HCT116 (cell line): Measurements from ENCODE around the gene FITM1. TPM values are rescaled to one million over a fixed set of nuclear protein-coding genes. Genes with fewer than 3 reads are reported as not detected.

ENCODE experiments used
- ATAC-seq: fragments of 200-7000 bp; cut with Tn5 transposase; 2 replicates; pipeline ENCODE4 v1.9.1; 2020; ENCODE audit warnings: mild to moderate bottlenecking, moderate library complexity
- BruUV-seq: library from RNA; stranded (reverse); fragments of 400-500 nt; replicated peaks from 2 replicates; lab custom pipeline; 2021; lab: Mats Ljungman, UMichigan
- CTCF ChIA-PET: fragments of 300-600 bp; sonication (Branson Sonifier 250); formaldehyde crosslinking; loops from one replicate; lab custom pipeline; 2021; ENCODE audit warnings: antibody characterized with exemption; lab: Charles Lee
- POLR2A ChIA-PET: fragments of 300-600, 350-600 bp; sonication (Branson Sonifier 250); formaldehyde crosslinking; loops from one replicate; lab custom pipeline; 2021; ENCODE audit warnings: antibody characterized with exemption; lab: Charles Lee
- RAD21 ChIA-PET, 2 experiments: fragments of 300-600 bp; sonication (Branson Sonifier 250); formaldehyde crosslinking; loops; one replicate each; lab custom pipeline; 2023; ENCODE audit warnings: low total read pairs in 2 of 2; ENCODE audit not compliant: uncharacterized antibody in 2 of 2, unreplicated experiment in 2 of 2, low non-redundant PET in 1 of 2; lab: Charles Lee
- DNase-seq: peaks from one replicate; pipeline ENCODE4 v3.0.0-alpha.2; 2010; ENCODE audit warnings: low read depth, low spot score
- H2AFZ ChIP-seq: fragments of 200-600 bp; shearing (Covaris generic), sonication (generic); 2 replicates; pipeline ENCODE4 v1.6.1; 2017; ENCODE audit warnings: low read depth, mixed run types, mixed read lengths, antibody characterized with exemption, low read length; ENCODE audit not compliant: poor library complexity, severe bottlenecking
- H3K27ac ChIP-seq: 2 replicates; pipeline ENCODE4 v1.5.1; 2012; ENCODE audit warnings: low read depth, low read length
- H3K27me3 ChIP-seq: fragments of 200-600 bp; sonication (generic); 2 replicates; pipeline ENCODE4 v1.6.1; 2016; ENCODE audit warnings: mixed run types, low read length, mixed read lengths; ENCODE audit not compliant: insufficient read depth
- H3K36me3 ChIP-seq, 2 experiments: fragments of 200-500 bp in 1 of 2; fragments of 200-600 bp in 1 of 2; sonication (Bioruptor generic) in 1 of 2; sonication (generic) in 1 of 2; 2 replicates each; pipeline versions ENCODE4 v1.5.1 to v1.6.1; 2014 to 2016; ENCODE audit warnings: low read length in 2 of 2, inconsistent platforms in 1 of 2, mixed read lengths in 1 of 2, mixed run types in 1 of 2; ENCODE audit not compliant: insufficient read depth in 2 of 2, control insufficient read depth in 1 of 2
- H3K4me1 ChIP-seq, 2 experiments: fragments of 200-600 bp in 1 of 2; sonication (generic) in 1 of 2; 2 replicates each; pipeline versions ENCODE4 v1.5.1 to v1.6.1; 2012 to 2017; ENCODE audit warnings: low read length in 2 of 2, inconsistent platforms in 1 of 2, mild to moderate bottlenecking in 1 of 2, mixed read lengths in 1 of 2, mixed run types in 1 of 2, moderate library complexity in 1 of 2; ENCODE audit not compliant: insufficient read depth in 2 of 2, control insufficient read depth in 1 of 2
- H3K4me2 ChIP-seq: fragments of 200-600 bp; sonication (generic); 2 replicates; pipeline ENCODE4 v1.6.1; 2017; ENCODE audit warnings: mixed run types, low read length, mixed read lengths
- H3K4me3 ChIP-seq, 2 experiments: fragments of 200-600 bp in 1 of 2; sonication (generic) in 1 of 2; replicated peaks in 1 of 2; 2 replicates each; pipeline ENCODE4 v1.5.1; 2011 to 2016; ENCODE audit warnings: low read length in 2 of 2, control low read depth in 1 of 2, low read depth in 1 of 2, mild to moderate bottlenecking in 1 of 2, mixed read lengths in 1 of 2, mixed run types in 1 of 2
- H3K79me2 ChIP-seq: fragments of 200-600 bp; sonication (generic); 2 replicates; pipeline ENCODE4 v1.6.1; 2017; ENCODE audit warnings: mild to moderate bottlenecking, mixed run types, low read length, moderate library complexity, mixed read lengths; ENCODE audit not compliant: insufficient read depth
- H3K9ac ChIP-seq: fragments of 200-600 bp; sonication (generic); 2 replicates; pipeline ENCODE4 v1.6.1; 2016; ENCODE audit warnings: low read length, mixed read lengths
- H3K9me2 ChIP-seq: fragments of 200-600 bp; sonication (generic), shearing (Covaris generic); 2 replicates; pipeline ENCODE4 v1.6.1; 2017; ENCODE audit warnings: mixed run types, mild to moderate bottlenecking, moderate library complexity; ENCODE audit not compliant: insufficient read depth
- H3K9me3 ChIP-seq, 2 experiments: fragments of 200-500 bp in 1 of 2; fragments of 200-600 bp in 1 of 2; sonication (Bioruptor generic) in 1 of 2; sonication (generic) in 1 of 2; 2 replicates each; pipeline ENCODE4 v1.6.1; 2014 to 2017; ENCODE audit warnings: low read length in 2 of 2, mixed read lengths in 2 of 2, inconsistent platforms in 1 of 2, low read depth in 1 of 2, mild to moderate bottlenecking in 1 of 2, mixed run types in 1 of 2, moderate library complexity in 1 of 2; ENCODE audit not compliant: control insufficient read depth in 1 of 2, insufficient read depth in 1 of 2
- H4K20me1 ChIP-seq: fragments of 200-600 bp; sonication (generic), shearing (Covaris generic); 2 replicates; pipeline ENCODE4 v1.6.1; 2017; ENCODE audit warnings: mixed run types, mild to moderate bottlenecking, moderate library complexity; ENCODE audit not compliant: insufficient read depth
- CBX3 ChIP-seq: IDR thresholded peaks from 2 replicates; pipeline ENCODE4 v1.6.1; 2012; ENCODE audit warnings: low read depth
- CEBPB ChIP-seq: IDR thresholded peaks from 2 replicates; pipeline ENCODE4 v1.6.1; 2012; ENCODE audit warnings: low read depth
- ELF1 ChIP-seq: IDR thresholded peaks from 2 replicates; pipeline ENCODE4 v1.6.1; 2012; ENCODE audit warnings: low read depth, borderline replicate concordance
- EZH2phosphoT487 ChIP-seq: fragments of 200-600 bp; IDR thresholded peaks from 2 replicates; pipeline ENCODE4 v1.6.1; 2018; ENCODE audit warnings: antibody characterized with exemption, borderline replicate concordance
- TCF7L2 ChIP-seq: IDR thresholded peaks from 2 replicates; pipeline ENCODE4 v1.7.0; 2011; ENCODE audit warnings: borderline replicate concordance, inconsistent platforms; ENCODE audit not compliant: insufficient read depth, insufficient read length; ENCODE audit errors: extremely low read depth
- intact Hi-C: fragments of 100-400 bp; cut with micrococcal nuclease; formaldehyde crosslinking; loops from 2 replicates; pipeline ENCODE4 v1.10.0; 2022
- total RNA-seq: library from RNA; stranded (reverse); gene quantifications from one replicate; pipeline ENCODE4 v1.2.1, GENCODE V29; 2021; ENCODE audit not compliant: unreplicated experiment
- TF ChIP-seq, protein P1 (sequence below): IDR thresholded peaks from 2 replicates; pipeline ENCODE4 v1.6.1; 2012
- TF ChIP-seq, protein P2 (sequence below): IDR thresholded peaks from 2 replicates; pipeline ENCODE4 v1.6.1; 2011; ENCODE audit warnings: mild to moderate bottlenecking, low read length, moderate library complexity; ENCODE audit not compliant: insufficient replicate concordance; ENCODE audit errors: extremely low read depth
- TF ChIP-seq, protein P3 (sequence below): IDR thresholded peaks from 2 replicates; pipeline ENCODE4 v1.6.1; 2012; ENCODE audit warnings: low read depth

The FITM1 gene
- total RNA-seq, 1 experiment from 2014 or later, result 0.81 TPM

- DNase-seq, result no peak
- BruUV-seq, result no TSS peak
- Histone ChIP-seq H3K9me3 (no peaks in the 10 kb centered on the region), H3K9me2 (no peaks in the 10 kb centered on the region), H4K20me1 (no peaks in the 10 kb centered on the region), H3K36me3 (no peaks in the 10 kb centered on the region), H2AFZ (no peak overlapping the region), H3K79me2 (no peaks in the 10 kb centered on the region), H3K27ac (no peak overlapping the region), H3K9ac (no peak overlapping the region), H3K4me1 (peaks cover 7 to 9% of the 10 kb centered on the region in 2 experiments), H3K4me2 (no peak overlapping the region), H3K4me3 (no peak overlapping the region), H3K27me3 (no peaks in the 10 kb centered on the region)
- intact Hi-C loops, result no loop called here
- ATAC-seq, result no peak
- TF ChIP-seq EZH2phosphoT487 (no peak), CEBPB (no peak)
- TF ChIP-seq, protein P1, sequence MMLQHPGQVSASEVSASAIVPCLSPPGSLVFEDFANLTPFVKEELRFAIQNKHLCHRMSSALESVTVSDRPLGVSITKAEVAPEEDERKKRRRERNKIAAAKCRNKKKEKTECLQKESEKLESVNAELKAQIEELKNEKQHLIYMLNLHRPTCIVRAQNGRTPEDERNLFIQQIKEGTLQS, result no peak
- CTCF ChIA-PET, result interaction anchor here (1.2 kb wide), 1 partner anchor 28 kb away, joined by 3 read pairs; no protein-coding TSS in a partner anchor
- POLR2A ChIA-PET, result interaction anchor here (1.7 kb wide), 1 partner anchor 7 kb away, joined by 9 read pairs; the partner anchor contains the start of gene PCK2
- RAD21 ChIA-PET, result no interaction called here
These were observed 44.1 kb upstream of the FITM1 start for GRCh38 chr14:24086193-24086955.

DNA sequence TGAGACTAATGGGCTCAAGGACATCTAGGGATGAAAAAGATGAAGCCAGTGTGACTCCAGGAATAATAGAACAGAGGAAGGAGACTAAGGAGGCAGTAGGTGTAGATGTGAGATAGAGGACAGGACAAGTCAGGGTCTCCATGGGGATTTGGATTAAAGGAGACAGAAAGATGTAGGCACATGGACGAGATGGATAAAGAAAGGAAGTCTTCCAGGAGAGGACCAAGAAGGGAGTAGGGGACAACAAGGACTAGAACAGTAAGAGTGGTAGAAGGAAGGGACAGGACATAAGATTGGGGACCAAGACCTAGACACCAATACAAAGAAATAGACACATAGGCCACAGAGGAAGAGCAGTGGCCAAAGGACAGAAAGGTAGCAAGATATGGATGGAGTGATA is 43.5 kb upstream of the FITM1 start:
- Histone ChIP-seq H3K4me2 (no peak overlapping the region), H3K4me3 (no peak overlapping the region), H3K4me1 (peaks cover 2 to 3% of the 10 kb centered on the region in 2 experiments), H2AFZ (no peak overlapping the region), H3K27me3 (no peaks in the 10 kb centered on the region), H3K9me3 (no peaks in the 10 kb centered on the region), H3K9ac (no peak overlapping the region), H4K20me1 (no peaks in the 10 kb centered on the region), H3K9me2 (no peaks in the 10 kb centered on the region), H3K27ac (no peak overlapping the region), H3K79me2 (no peaks in the 10 kb centered on the region), H3K36me3 (no peaks in the 10 kb centered on the region)
- TF ChIP-seq TCF7L2, result no peak
- TF ChIP-seq EZH2phosphoT487, result no peak
- no peak for TF ChIP-seq ELF1
- TF ChIP-seq, protein P2, sequence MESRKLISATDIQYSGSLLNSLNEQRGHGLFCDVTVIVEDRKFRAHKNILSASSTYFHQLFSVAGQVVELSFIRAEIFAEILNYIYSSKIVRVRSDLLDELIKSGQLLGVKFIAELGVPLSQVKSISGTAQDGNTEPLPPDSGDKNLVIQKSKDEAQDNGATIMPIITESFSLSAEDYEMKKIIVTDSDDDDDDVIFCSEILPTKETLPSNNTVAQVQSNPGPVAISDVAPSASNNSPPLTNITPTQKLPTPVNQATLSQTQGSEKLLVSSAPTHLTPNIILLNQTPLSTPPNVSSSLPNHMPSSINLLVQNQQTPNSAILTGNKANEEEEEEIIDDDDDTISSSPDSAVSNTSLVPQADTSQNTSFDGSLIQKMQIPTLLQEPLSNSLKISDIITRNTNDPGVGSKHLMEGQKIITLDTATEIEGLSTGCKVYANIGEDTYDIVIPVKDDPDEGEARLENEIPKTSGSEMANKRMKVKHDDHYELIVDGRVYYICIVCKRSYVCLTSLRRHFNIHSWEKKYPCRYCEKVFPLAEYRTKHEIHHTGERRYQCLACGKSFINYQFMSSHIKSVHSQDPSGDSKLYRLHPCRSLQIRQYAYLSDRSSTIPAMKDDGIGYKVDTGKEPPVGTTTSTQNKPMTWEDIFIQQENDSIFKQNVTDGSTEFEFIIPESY, result no peak
- TF ChIP-seq CBX3, result no peak
- TF ChIP-seq, protein P3, sequence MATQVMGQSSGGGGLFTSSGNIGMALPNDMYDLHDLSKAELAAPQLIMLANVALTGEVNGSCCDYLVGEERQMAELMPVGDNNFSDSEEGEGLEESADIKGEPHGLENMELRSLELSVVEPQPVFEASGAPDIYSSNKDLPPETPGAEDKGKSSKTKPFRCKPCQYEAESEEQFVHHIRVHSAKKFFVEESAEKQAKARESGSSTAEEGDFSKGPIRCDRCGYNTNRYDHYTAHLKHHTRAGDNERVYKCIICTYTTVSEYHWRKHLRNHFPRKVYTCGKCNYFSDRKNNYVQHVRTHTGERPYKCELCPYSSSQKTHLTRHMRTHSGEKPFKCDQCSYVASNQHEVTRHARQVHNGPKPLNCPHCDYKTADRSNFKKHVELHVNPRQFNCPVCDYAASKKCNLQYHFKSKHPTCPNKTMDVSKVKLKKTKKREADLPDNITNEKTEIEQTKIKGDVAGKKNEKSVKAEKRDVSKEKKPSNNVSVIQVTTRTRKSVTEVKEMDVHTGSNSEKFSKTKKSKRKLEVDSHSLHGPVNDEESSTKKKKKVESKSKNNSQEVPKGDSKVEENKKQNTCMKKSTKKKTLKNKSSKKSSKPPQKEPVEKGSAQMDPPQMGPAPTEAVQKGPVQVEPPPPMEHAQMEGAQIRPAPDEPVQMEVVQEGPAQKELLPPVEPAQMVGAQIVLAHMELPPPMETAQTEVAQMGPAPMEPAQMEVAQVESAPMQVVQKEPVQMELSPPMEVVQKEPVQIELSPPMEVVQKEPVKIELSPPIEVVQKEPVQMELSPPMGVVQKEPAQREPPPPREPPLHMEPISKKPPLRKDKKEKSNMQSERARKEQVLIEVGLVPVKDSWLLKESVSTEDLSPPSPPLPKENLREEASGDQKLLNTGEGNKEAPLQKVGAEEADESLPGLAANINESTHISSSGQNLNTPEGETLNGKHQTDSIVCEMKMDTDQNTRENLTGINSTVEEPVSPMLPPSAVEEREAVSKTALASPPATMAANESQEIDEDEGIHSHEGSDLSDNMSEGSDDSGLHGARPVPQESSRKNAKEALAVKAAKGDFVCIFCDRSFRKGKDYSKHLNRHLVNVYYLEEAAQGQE, result no peak
- intact Hi-C loops, result no loop called here
- no TSS peak for BruUV-seq
- ChIA-PET RAD21 (no interaction called here), CTCF (interaction anchor here (1.2 kb wide), 1 partner anchor 29 kb away, joined by 3 read pairs; no protein-coding TSS in a partner anchor), POLR2A (no interaction called here)
- ATAC-seq (no peak), DNase-seq (no peak)
